ENCODE data around the gene RD3L. TPM values are rescaled to one million over a fixed set of nuclear protein-coding genes. Genes with fewer than 3 reads are reported as not detected.

The RD3L gene
- total RNA-seq, 2 experiments from 2014 or later: not detected

- ChIA-PET CTCF (interaction anchor here (0.7 to 7.2 kb wide), 13 partner anchors 9 to 116 kb away, joined by 3 to 59 read pairs (median 5); partner anchors contain the start of gene RD3L), POLR2A (interaction anchor here (1.0 to 1.4 kb wide), 2 partner anchors 11 to 12 kb away, joined by 4 read pairs; no protein-coding TSS in a partner anchor)
- intact Hi-C loops (cut with micrococcal nuclease): no loop called here
- Mint-ChIP-seq H3K36me3 (ENCODE audit: low read depth) (peaks cover 7% of the 10 kb centered on the region), H3K9me3 (no peaks in the 10 kb centered on the region), H3K27me3 (peaks cover 5% of the 10 kb centered on the region), H3K4me3 (peak overlapping the region; percentile 85), H3K27ac (peak overlapping the region; percentile 78), H3K4me1 (ENCODE audit: low read depth) (peaks cover 15% of the 10 kb centered on the region)
- ATAC-seq (peak; percentile 100), DNase-seq (peak; percentile 92)
- peak; percentile 93 for TF ChIP-seq CTCF (IDR thresholded peaks at IDR 0.05)
Measured at GRCh38 chr14:103920981-103921854, 21.1 kb downstream of the RD3L start.

- H3K36me3 Mint-ChIP-seq (ENCODE audit: low read depth): peaks cover 15% of the 10 kb centered on the region
- POLR2A ChIA-PET: no interaction called here
Measured at GRCh38 chr14:103916636-103917262, 25.6 kb downstream of the RD3L start.

GRCh38 chr14:103915616-103916015 lies 26.7 kb downstream of the RD3L start:
- Mint-ChIP-seq H3K9me3 (no peaks in the 10 kb centered on the region), H3K4me3 (no peak overlapping the region), H3K36me3 (ENCODE audit: low read depth) (peaks cover 15% of the 10 kb centered on the region), H3K27me3 (no peaks in the 10 kb centered on the region), H3K4me1 (ENCODE audit: low read depth) (peaks cover 16% of the 10 kb centered on the region), H3K27ac (peak overlapping the region; percentile 26)
- intact Hi-C loops (cut with micrococcal nuclease): no loop called here
- TF ChIP-seq CTCF (IDR thresholded peaks at IDR 0.05): no peak
- ChIA-PET CTCF (interaction anchor here (1.0 to 7.2 kb wide), 4 partner anchors 9 to 107 kb away, joined by 3 to 59 read pairs (median 8); no protein-coding TSS in a partner anchor), POLR2A (interaction anchor here (1.5 kb wide), 1 partner anchor 167 kb away, joined by 3 read pairs; no protein-coding TSS in a partner anchor)
- ATAC-seq (no peak), DNase-seq (no peak)

More at GRCh38 chr14:103916636-103917262, 25.6 kb downstream of the RD3L start:
- Mint-ChIP-seq H3K27me3 (no peaks in the 10 kb centered on the region), H3K4me1 (ENCODE audit: low read depth) (peaks cover 19% of the 10 kb centered on the region), H3K9me3 (no peaks in the 10 kb centered on the region), H3K27ac (no peak overlapping the region), H3K4me3 (no peak overlapping the region)
- CTCF ChIA-PET: interaction anchor here (2.0 to 7.2 kb wide), 3 partner anchors 10 to 108 kb away, joined by 6 to 59 read pairs (median 11); no protein-coding TSS in a partner anchor
- no peak for DNase-seq
- intact Hi-C loops (cut with micrococcal nuclease): no loop called here
- TF ChIP-seq CTCF (IDR thresholded peaks at IDR 0.05): no peak
- ATAC-seq: no peak

- Mint-ChIP-seq H3K27ac (no peak overlapping the region), H3K36me3 (ENCODE audit: low read depth) (peaks cover 11% of the 10 kb centered on the region), H3K4me3 (no peak overlapping the region), H3K4me1 (ENCODE audit: low read depth) (peaks cover 23% of the 10 kb centered on the region), H3K9me3 (no peaks in the 10 kb centered on the region), H3K27me3 (no peaks in the 10 kb centered on the region)
- ChIA-PET POLR2A (interaction anchor here (0.7 to 1.1 kb wide), 2 partner anchors 8 to 10 kb away, joined by 4 read pairs; no protein-coding TSS in a partner anchor), CTCF (interaction anchor here (0.9 to 4.2 kb wide), 19 partner anchors 10 to 185 kb away, joined by 3 to 57 read pairs (median 5); partner anchors contain the start of gene RD3L)
- intact Hi-C loops (cut with micrococcal nuclease): loop anchor here (2.0 kb wide), 1 partner anchor 102 kb away; no protein-coding TSS in a partner anchor
- TF ChIP-seq CTCF (IDR thresholded peaks at IDR 0.05): no peak
- ATAC-seq: no peak
- no peak for DNase-seq
Measured at GRCh38 chr14:103910984-103911383, 31.3 kb downstream of the RD3L start.
